Measurements from ENCODE around the gene TMEM151B. TPM values are rescaled to one million over a fixed set of nuclear protein-coding genes. Genes with fewer than 3 reads are reported as not detected.

The TMEM151B gene
- total and polyA plus RNA-seq, 9 of the 15 experiments (the other 6 are each of a cell fraction or from before 2014, with no cell fraction given) = not detected

DNA sequence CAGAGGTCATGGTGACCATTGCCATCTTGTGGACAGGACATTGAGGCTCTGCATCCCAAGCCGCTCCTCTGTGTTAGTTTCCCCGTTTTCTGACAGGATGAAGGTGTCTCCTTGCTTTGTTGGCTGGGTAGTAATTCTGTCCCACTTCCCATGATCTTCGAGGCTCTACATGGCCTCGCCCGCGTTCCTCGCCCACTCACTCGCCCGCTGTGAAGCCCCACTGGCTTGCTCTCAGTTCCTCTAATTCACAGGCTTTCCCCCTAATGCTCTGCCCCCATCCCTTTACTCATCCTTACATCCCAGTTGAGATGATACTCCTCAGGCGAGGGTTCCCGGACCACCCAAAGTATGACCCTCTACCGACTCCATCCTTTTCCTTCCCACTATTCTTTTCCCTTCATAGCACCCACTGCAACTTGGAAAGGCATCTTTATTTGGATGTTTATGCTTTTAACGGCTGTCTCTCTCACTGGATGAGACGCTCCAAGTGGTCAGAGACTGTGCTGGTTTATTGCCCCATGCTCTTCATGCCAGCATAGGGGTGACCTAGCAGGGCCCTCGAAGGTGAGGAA is 12.4 kb upstream of the TMEM151B start (continued):
- TF ChIP-seq RBM14 (IDR thresholded peaks at IDR 0.05; ENCODE audit: borderline replicate concordance, insufficient read depth, low read depth, low read length) = no peak
- TF ChIP-seq ZNF830 (CRISPR knock-in tag; IDR thresholded peaks at IDR 0.05) = peak; percentile 71; the same call in 1 of the 2 replicates
- TF ChIP-seq ZC3H8 (IDR thresholded peaks at IDR 0.05) = no peak
- TF ChIP-seq ESRRA (IDR thresholded peaks at IDR 0.05; ENCODE audit: borderline replicate concordance, low read depth) = peak; percentile 2; the same call in 1 of the 2 replicates
- TF ChIP-seq TRIM24 (IDR thresholded peaks at IDR 0.05) = peak in 1 of 2 experiments; percentile 48; a peak in 2 of 4 replicates
- no peak for TF ChIP-seq SNRNP70 (optimal IDR thresholded peaks at IDR 0.05; ENCODE audit: low read depth, low read length)
- peak; percentile 77; the same call in 1 of the 2 replicates for TF ChIP-seq OTX1 (CRISPR knock-in tag; IDR thresholded peaks at IDR 0.05)
- 0 out of 4 replicates have a peak, but pooled peaks of 1 of the 2 experiments have one; percentile 24 for TF ChIP-seq ARNT (IDR thresholded peaks at IDR 0.05)
- TF ChIP-seq ELF4 (CRISPR knock-in tag; IDR thresholded peaks at IDR 0.05) = 0 out of 2 replicates have a peak, but pooled peaks have one; percentile 66
- TF ChIP-seq SPI1 (IDR thresholded peaks at IDR 0.05; ENCODE audit: borderline replicate concordance, low read depth, low read length) = 0 out of 2 replicates have a peak, but pooled peaks have one; percentile 26
- TF ChIP-seq ERF (CRISPR knock-in tag; IDR thresholded peaks at IDR 0.05) = 0 out of 2 replicates have a peak, but pooled peaks have one; percentile 35
- no peak for TF ChIP-seq ZNF766 (CRISPR knock-in tag; conservative IDR thresholded peaks at IDR 0.05)
- TF ChIP-seq, protein P1, sequence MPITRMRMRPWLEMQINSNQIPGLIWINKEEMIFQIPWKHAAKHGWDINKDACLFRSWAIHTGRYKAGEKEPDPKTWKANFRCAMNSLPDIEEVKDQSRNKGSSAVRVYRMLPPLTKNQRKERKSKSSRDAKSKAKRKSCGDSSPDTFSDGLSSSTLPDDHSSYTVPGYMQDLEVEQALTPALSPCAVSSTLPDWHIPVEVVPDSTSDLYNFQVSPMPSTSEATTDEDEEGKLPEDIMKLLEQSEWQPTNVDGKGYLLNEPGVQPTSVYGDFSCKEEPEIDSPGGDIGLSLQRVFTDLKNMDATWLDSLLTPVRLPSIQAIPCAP (CRISPR knock-in tag; IDR thresholded peaks at IDR 0.05; ENCODE audit: borderline replicate concordance) = no peak; the same call in 1 of the 2 replicates
- no peak for TF ChIP-seq TAF7 (tag; IDR thresholded peaks at IDR 0.05)
- TF ChIP-seq, protein P2, sequence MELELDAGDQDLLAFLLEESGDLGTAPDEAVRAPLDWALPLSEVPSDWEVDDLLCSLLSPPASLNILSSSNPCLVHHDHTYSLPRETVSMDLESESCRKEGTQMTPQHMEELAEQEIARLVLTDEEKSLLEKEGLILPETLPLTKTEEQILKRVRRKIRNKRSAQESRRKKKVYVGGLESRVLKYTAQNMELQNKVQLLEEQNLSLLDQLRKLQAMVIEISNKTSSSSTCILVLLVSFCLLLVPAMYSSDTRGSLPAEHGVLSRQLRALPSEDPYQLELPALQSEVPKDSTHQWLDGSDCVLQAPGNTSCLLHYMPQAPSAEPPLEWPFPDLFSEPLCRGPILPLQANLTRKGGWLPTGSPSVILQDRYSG (tag; conservative IDR thresholded peaks at IDR 0.05; ENCODE audit: low read depth) = peak; percentile 70
- TF ChIP-seq PML (IDR thresholded peaks at IDR 0.05; ENCODE audit: low read length) = no peak
- TF ChIP-seq, protein P3, sequence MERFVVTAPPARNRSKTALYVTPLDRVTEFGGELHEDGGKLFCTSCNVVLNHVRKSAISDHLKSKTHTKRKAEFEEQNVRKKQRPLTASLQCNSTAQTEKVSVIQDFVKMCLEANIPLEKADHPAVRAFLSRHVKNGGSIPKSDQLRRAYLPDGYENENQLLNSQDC (CRISPR knock-in tag; IDR thresholded peaks at IDR 0.05) = 0 out of 2 replicates have a peak, but pooled peaks have one; percentile 42
- TF ChIP-seq MEIS2 (IDR thresholded peaks at IDR 0.05; ENCODE audit: partially characterized antibody) = no peak
- TF ChIP-seq POLR2B (IDR thresholded peaks at IDR 0.05; ENCODE audit: low read depth, partially characterized antibody) = peak; percentile 73
- TF ChIP-seq SMARCA5 (IDR thresholded peaks at IDR 0.05) = peak; percentile 23; the same call in 1 of the 2 replicates
- no peak for TF ChIP-seq PRDM10 (IDR thresholded peaks at IDR 0.05; ENCODE audit: partially characterized antibody)
- no peak for TF ChIP-seq ZNF133 (CRISPR knock-in tag; IDR thresholded peaks at IDR 0.05)

All from K562 (cell line).